H9 (cell line): Measurements from ENCODE around the gene HDAC6. TPM values are rescaled to one million over a fixed set of nuclear protein-coding genes. Genes with fewer than 3 reads are reported as not detected.

Source experiments
- DNase-seq: peaks from one replicate; pipeline ENCODE4 v3.0.0-alpha.2; 2017
- H2AFZ ChIP-seq: one replicate; pipeline ENCODE4 v1.6.1; 2013; ENCODE audit warnings: mild to moderate bottlenecking, low read length, control low read depth, moderate library complexity
- H2AK5ac ChIP-seq: 2 replicates; pipeline ENCODE4 v1.6.1; 2013; ENCODE audit warnings: low read length, control low read depth, mixed read lengths; ENCODE audit not compliant: insufficient read length
- H2BK120ac ChIP-seq: one replicate; pipeline ENCODE4 v1.6.1; 2013; ENCODE audit warnings: low read depth, mild to moderate bottlenecking, low read length, control low read depth, inconsistent platforms; ENCODE audit not compliant: poor library complexity, severe bottlenecking
- H2BK12ac ChIP-seq: 2 replicates; pipeline ENCODE4 v1.6.1; 2013; ENCODE audit warnings: low read length, control low read depth, mixed read lengths, low read depth; ENCODE audit not compliant: insufficient read length
- H2BK15ac ChIP-seq: 2 replicates; pipeline ENCODE4 v1.6.1; 2013; ENCODE audit warnings: low read depth, low read length, control low read depth
- H2BK20ac ChIP-seq: one replicate; pipeline ENCODE4 v1.6.1; 2013; ENCODE audit warnings: low read depth, mild to moderate bottlenecking, low read length, control low read depth, inconsistent platforms; ENCODE audit not compliant: poor library complexity, severe bottlenecking
- H2BK5ac ChIP-seq: 2 replicates; pipeline ENCODE4 v1.6.1; 2013; ENCODE audit warnings: low read length, control low read depth, mixed read lengths; ENCODE audit not compliant: insufficient read length
- H3K14ac ChIP-seq: 2 replicates; pipeline ENCODE4 v1.6.1; 2013; ENCODE audit warnings: low read length, control low read depth; ENCODE audit not compliant: insufficient read depth
- H3K18ac ChIP-seq: 2 replicates; pipeline ENCODE4 v1.6.1; 2013; ENCODE audit warnings: low read depth, mild to moderate bottlenecking, mixed read lengths, low read length, control low read depth; ENCODE audit not compliant: insufficient read length
- H3K23ac ChIP-seq: 2 replicates; pipeline ENCODE4 v1.6.1; 2013; ENCODE audit warnings: low read length, control low read depth, mixed read lengths, low read depth; ENCODE audit not compliant: insufficient read length
- H3K23me2 ChIP-seq: 2 replicates; pipeline ENCODE4 v1.6.1; 2013; ENCODE audit warnings: low read depth, mild to moderate bottlenecking, mixed read lengths, low read length, control low read depth; ENCODE audit not compliant: insufficient read length, poor library complexity, severe bottlenecking
- H3K27ac ChIP-seq: 2 replicates; pipeline ENCODE4 v1.5.1; 2013; ENCODE audit warnings: low read length, control low read depth, mixed read lengths, low read depth; ENCODE audit not compliant: insufficient read length
- H3K27me3 ChIP-seq: 2 replicates; pipeline ENCODE4 v1.6.1; 2013; ENCODE audit warnings: low read length, control low read depth, inconsistent platforms; ENCODE audit not compliant: insufficient read depth
- H3K4ac ChIP-seq: 2 replicates; pipeline ENCODE4 v1.6.1; 2013; ENCODE audit warnings: low read depth, mild to moderate bottlenecking, control low read depth, inconsistent platforms, low read length, moderate library complexity
- H3K4me1 ChIP-seq: 2 replicates; pipeline ENCODE4 v1.6.1; 2013; ENCODE audit warnings: low read length, control low read depth, inconsistent platforms; ENCODE audit not compliant: insufficient read depth
- H3K4me2 ChIP-seq: 2 replicates; pipeline ENCODE4 v1.6.1; 2013; ENCODE audit warnings: low read length, control low read depth, mixed read lengths; ENCODE audit not compliant: insufficient read length, insufficient read depth
- H3K56ac ChIP-seq: 2 replicates; pipeline ENCODE4 v1.6.1; 2013; ENCODE audit warnings: low read depth, mild to moderate bottlenecking, mixed read lengths, low read length, control low read depth; ENCODE audit not compliant: insufficient read length
- H3K79me1 ChIP-seq: 2 replicates; pipeline ENCODE4 v1.6.1; 2013; ENCODE audit warnings: low read depth, mild to moderate bottlenecking, moderate library complexity, low read length, control low read depth, inconsistent platforms; ENCODE audit not compliant: insufficient read depth, poor library complexity, severe bottlenecking
- H3K79me2 ChIP-seq: 2 replicates; pipeline ENCODE4 v1.6.1; 2013; ENCODE audit warnings: low read length, control low read depth, inconsistent platforms; ENCODE audit not compliant: insufficient read depth
- H3K9ac ChIP-seq: 2 replicates; pipeline ENCODE4 v1.6.1; 2013; ENCODE audit warnings: low read length, control low read depth, mixed read lengths; ENCODE audit not compliant: insufficient read length; ENCODE audit errors: extremely low read depth
- H3K9me3 ChIP-seq: one replicate; pipeline ENCODE4 v1.6.1; 2013; ENCODE audit warnings: low read depth, low read length, inconsistent platforms; ENCODE audit not compliant: control insufficient read depth
- H3T11ph ChIP-seq: one replicate; pipeline ENCODE4 v1.6.1; 2013; ENCODE audit warnings: mild to moderate bottlenecking, low read length, control low read depth, inconsistent platforms
- H4K20me1 ChIP-seq: one replicate; pipeline ENCODE4 v1.6.1; 2013; ENCODE audit not compliant: control insufficient read depth, insufficient read length, insufficient read depth
- H4K5ac ChIP-seq: 2 replicates; pipeline ENCODE4 v1.6.1; 2013; ENCODE audit warnings: low read depth, mild to moderate bottlenecking, mixed read lengths, low read length, control low read depth; ENCODE audit not compliant: insufficient read length
- H4K8ac ChIP-seq: replicated peaks from 2 replicates; pipeline ENCODE4 v1.6.1; 2013; ENCODE audit warnings: low read length, control low read depth, mixed read lengths, low read depth; ENCODE audit not compliant: insufficient read length
- H4K91ac ChIP-seq: 2 replicates; pipeline ENCODE4 v1.6.1; 2013; ENCODE audit warnings: low read depth, mild to moderate bottlenecking, moderate library complexity, mixed read lengths, low read length, control low read depth; ENCODE audit not compliant: insufficient read length
- H3K27ac Mint-ChIP-seq, 3 experiments: 2 replicates in 2 of 3; 3 replicates in 1 of 3; pipeline ENCODE4 v1.8.0; 2020 to 2021; ENCODE audit warnings: mixed read lengths in 3 of 3, mild to moderate bottlenecking in 1 of 3, moderate library complexity in 1 of 3
- H3K27me3 Mint-ChIP-seq: 2 replicates; pipeline ENCODE4 v1.8.0; 2021; ENCODE audit warnings: low read depth, mild to moderate bottlenecking, moderate library complexity, mixed read lengths
- H3K36me3 Mint-ChIP-seq, 3 experiments: 2 replicates in 2 of 3; 3 replicates in 1 of 3; pipeline ENCODE4 v1.8.0; 2020 to 2021; ENCODE audit warnings: low read depth in 3 of 3, mixed read lengths in 3 of 3; ENCODE audit not compliant: insufficient read depth in 1 of 3
- H3K4me1 Mint-ChIP-seq, 2 experiments: 2 replicates each; pipeline ENCODE4 v1.8.0; 2020; ENCODE audit warnings: mixed read lengths in 2 of 2
- H3K4me3 Mint-ChIP-seq, 2 experiments: 2 replicates in 1 of 2; 3 replicates in 1 of 2; pipeline ENCODE4 v1.8.0; 2020 to 2021; ENCODE audit warnings: mild to moderate bottlenecking in 2 of 2, mixed read lengths in 2 of 2, moderate library complexity in 1 of 2
- H3K9me3 Mint-ChIP-seq, 2 experiments: 2 replicates in 1 of 2; 3 replicates in 1 of 2; pipeline ENCODE4 v1.8.0; 2020; ENCODE audit warnings: mild to moderate bottlenecking in 2 of 2, mixed read lengths in 2 of 2, moderate library complexity in 1 of 2
- CTCF ChIP-seq: fragments of 200-600 bp; sonication (generic); conservative IDR thresholded peaks from 3 replicates; pipeline ENCODE4 v1.8.0; 2021; ENCODE audit warnings: antibody characterized with exemption, mild to moderate bottlenecking
- WGBS: extraction: QIAGEN DNeasy Blood & Tissue Kit; methylation state at CpG from one replicate; pipeline ENCODE4 v1.1.7; 2013; ENCODE audit warnings: missing lambda C conversion rate, low lambda C conversion rate, mixed read lengths; ENCODE audit not compliant: insufficient read length; ENCODE audit errors: extremely low coverage; 5-methylcytosine and 5-hydroxymethylcytosine counted together
- total RNA-seq: library from RNA; stranded (reverse); gene quantifications from 2 replicates; pipeline ENCODE4 v1.2.1, GENCODE V29; 2021

Gene HDAC6
- total RNA-seq, 1 experiment from 2014 or later: 52.8 TPM

GRCh38 chrX:48818098-48818497 lies 16.2 kb downstream of the HDAC6 start:
- H3K18ac ChIP-seq: no peak overlapping the region
- no peaks in the 10 kb centered on the region for H3K4me1 ChIP-seq
- no peak overlapping the region for H2AFZ ChIP-seq
- H2AK5ac ChIP-seq: no peak overlapping the region
- no peak overlapping the region for H3T11ph ChIP-seq
- H3K27me3 ChIP-seq: no peaks in the 10 kb centered on the region
- H2BK15ac ChIP-seq: no peak overlapping the region
- H2BK20ac ChIP-seq: no peak overlapping the region
- H3K23me2 ChIP-seq: no peaks in the 10 kb centered on the region
- H3K79me2 ChIP-seq: no peaks in the 10 kb centered on the region
- Mint-ChIP-seq H3K4me3 (no peak overlapping the region), H3K4me1 (no peaks in the 10 kb centered on the region), H3K9me3 (peaks cover 58 to 80% of the 10 kb centered on the region in 2 experiments), H3K27ac (no peak overlapping the region), H3K36me3 (peaks cover 14 to 52% (median 50%) of the 10 kb centered on the region in 3 experiments), H3K27me3 (peaks cover 3% of the 10 kb centered on the region)
- TF ChIP-seq CTCF: no peak
- no peak overlapping the region for H4K8ac ChIP-seq
- H3K79me1 ChIP-seq: no peaks in the 10 kb centered on the region
- no peak overlapping the region for H4K91ac ChIP-seq
- no peak overlapping the region for H2BK12ac ChIP-seq
- H3K9ac ChIP-seq: no peak overlapping the region
- H3K4ac ChIP-seq: no peak overlapping the region
- no peak overlapping the region for H3K56ac ChIP-seq
- no peaks in the 10 kb centered on the region for H4K20me1 ChIP-seq
- no peak overlapping the region for H3K4me2 ChIP-seq
- no peak overlapping the region for H2BK5ac ChIP-seq
- H3K9me3 ChIP-seq: peaks cover 29% of the 10 kb centered on the region
- H3K14ac ChIP-seq: no peak overlapping the region
- no peak overlapping the region for H4K5ac ChIP-seq
- no peak overlapping the region for H3K27ac ChIP-seq
- no peak for DNase-seq
- no peak overlapping the region for H2BK120ac ChIP-seq
- no peak overlapping the region for H3K23ac ChIP-seq
- no CpG with 5 or more reads among the region's 16 CpGs for WGBS
